H1 (cell line): ENCODE results near the gene MACROD2. TPM values are rescaled to one million over a fixed set of nuclear protein-coding genes. Genes with fewer than 3 reads are reported as not detected.

ENCODE experiments used
- CTCF ChIA-PET: fragments of 300-600 bp; sonication (Branson Sonifier 250); formaldehyde crosslinking; loops from one replicate; lab custom pipeline; 2021; ENCODE audit not compliant: partially characterized antibody; lab: Charles Lee
- POLR2A ChIA-PET: fragments of 300-600 bp; sonication (Branson Sonifier 250); formaldehyde crosslinking; loops from one replicate; lab custom pipeline; 2021; ENCODE audit warnings: inconsistent platforms; ENCODE audit not compliant: partially characterized antibody; lab: Charles Lee
- DNase-seq, 2 experiments: peaks; one replicate each; pipeline versions ENCODE4 v3.0.0 to v3.0.0-alpha.2; 2010 to 2022; ENCODE audit warnings: low spot score in 2 of 2, low read depth in 1 of 2, mixed read lengths in 1 of 2
- FAIRE-seq: peaks from 2 replicates; lab custom pipeline; 2011; peaks lifted over from hg19 to GRCh38; lab: Jason Lieb, UNC
- H2AFZ ChIP-seq: 2 replicates; pipeline ENCODE4 v1.8.1; 2012; ENCODE audit warnings: low read length, inconsistent platforms
- H2AK5ac ChIP-seq: 2 replicates; pipeline ENCODE4 v1.6.1; 2013; ENCODE audit warnings: low read depth, low read length
- H2BK120ac ChIP-seq: replicated peaks from 2 replicates; pipeline ENCODE3; 2013; ENCODE audit warnings: low read depth, low read length, inconsistent platforms
- H2BK12ac ChIP-seq: 2 replicates; pipeline ENCODE4 v1.6.1; 2013; ENCODE audit warnings: low read depth, low read length
- H2BK15ac ChIP-seq: 2 replicates; pipeline ENCODE4 v1.6.1; 2013; ENCODE audit warnings: low read length
- H2BK20ac ChIP-seq: 2 replicates; pipeline ENCODE4 v1.6.1; 2013; ENCODE audit warnings: low read length
- H2BK5ac ChIP-seq: 2 replicates; pipeline ENCODE4 v1.6.1; 2013; ENCODE audit warnings: low read depth, low read length
- H3K14ac ChIP-seq: 2 replicates; pipeline ENCODE4 v1.6.1; 2013; ENCODE audit warnings: inconsistent platforms; ENCODE audit not compliant: insufficient read length
- H3K18ac ChIP-seq: 2 replicates; pipeline ENCODE4 v1.6.1; 2013; ENCODE audit warnings: low read length; ENCODE audit errors: extremely low read depth
- H3K23ac ChIP-seq: 2 replicates; pipeline ENCODE4 v1.6.1; 2013; ENCODE audit warnings: inconsistent platforms; ENCODE audit not compliant: insufficient read length
- H3K23me2 ChIP-seq: 2 replicates; pipeline ENCODE4 v1.6.1; 2013; ENCODE audit warnings: low read depth, low read length
- H3K27ac ChIP-seq: 2 replicates; pipeline ENCODE4 v1.6.1; 2011; ENCODE audit warnings: low read depth, low read length, inconsistent platforms
- H3K27me3 ChIP-seq, 4 experiments: replicated peaks in 1 of 4; 1 replicate in 1 of 4; 2 replicates in 3 of 4; pipeline versions ENCODE4 v1.6.1 to v1.8.1; 2011 to 2013; ENCODE audit warnings: low read length in 3 of 4, mild to moderate bottlenecking in 3 of 4, inconsistent platforms in 2 of 4, mixed read lengths in 2 of 4, moderate library complexity in 1 of 4; ENCODE audit not compliant: control insufficient read depth in 3 of 4, insufficient read depth in 3 of 4; ENCODE audit errors: extremely low read depth in 1 of 4
- H3K36me3 ChIP-seq, 4 experiments: 2 replicates each; pipeline versions ENCODE4 v1.6.1 to v1.8.1; 2011 to 2013; ENCODE audit warnings: mild to moderate bottlenecking in 4 of 4, low read length in 3 of 4, moderate library complexity in 2 of 4, control low read depth in 1 of 4, inconsistent platforms in 1 of 4; ENCODE audit not compliant: insufficient read depth in 4 of 4, control insufficient read depth in 2 of 4
- H3K4ac ChIP-seq: replicated peaks from 2 replicates; pipeline ENCODE3; 2013; ENCODE audit warnings: low read length, low read depth, mixed read lengths, inconsistent platforms; ENCODE audit not compliant: insufficient read length
- H3K4me1 ChIP-seq, 4 experiments: replicated peaks in 1 of 4; 1 replicate in 1 of 4; 2 replicates in 3 of 4; pipeline versions ENCODE4 v1.6.1 to v1.8.1; 2011 to 2013; ENCODE audit warnings: low read length in 3 of 4, inconsistent platforms in 2 of 4, mixed read lengths in 1 of 4; ENCODE audit not compliant: insufficient read depth in 4 of 4, control insufficient read depth in 3 of 4
- H3K4me2 ChIP-seq, 2 experiments: 2 replicates each; pipeline versions ENCODE4 v1.6.1 to v1.8.1; 2011 to 2013; ENCODE audit warnings: low read depth in 2 of 2, low read length in 2 of 2, control low read depth in 1 of 2, inconsistent platforms in 1 of 2, mild to moderate bottlenecking in 1 of 2; ENCODE audit not compliant: insufficient read depth in 1 of 2
- H3K4me3 ChIP-seq, 4 experiments: fragments of 200-600, 300-600 bp in 1 of 4; sonication (generic), shearing (Covaris generic), sonication (Bioruptor Twin) in 1 of 4; 2 replicates each; pipeline versions ENCODE4 v1.5.1 to v1.8.1; 2011 to 2016; ENCODE audit warnings: low read length in 4 of 4, low read depth in 3 of 4, control low read depth in 2 of 4, inconsistent platforms in 2 of 4, mild to moderate bottlenecking in 2 of 4, mixed read lengths in 1 of 4, moderate library complexity in 1 of 4; ENCODE audit not compliant: insufficient read depth in 2 of 4; ENCODE audit errors: extremely low read depth in 1 of 4
- H3K56ac ChIP-seq: replicated peaks from 2 replicates; pipeline ENCODE3; 2013; ENCODE audit warnings: low read depth, mild to moderate bottlenecking, mixed read lengths, low read length, inconsistent platforms; ENCODE audit not compliant: insufficient read length
- H3K79me1 ChIP-seq: 2 replicates; pipeline ENCODE4 v1.6.1; 2013; ENCODE audit warnings: low read depth, low read length, control low read depth
- H3K79me2 ChIP-seq, 2 experiments: 2 replicates each; pipeline versions ENCODE4 v1.6.1 to v1.8.1; 2012 to 2013; ENCODE audit warnings: low read length in 2 of 2, mild to moderate bottlenecking in 2 of 2, inconsistent platforms in 1 of 2; ENCODE audit not compliant: insufficient read depth in 2 of 2, control insufficient read depth in 1 of 2
- H3K9ac ChIP-seq, 4 experiments: replicated peaks in 1 of 4; 1 replicate in 1 of 4; 2 replicates in 3 of 4; pipeline versions ENCODE4 v1.6.1 to v1.8.1; 2011 to 2013; ENCODE audit warnings: low read depth in 3 of 4, low read length in 3 of 4, control low read depth in 2 of 4, mild to moderate bottlenecking in 2 of 4, moderate library complexity in 2 of 4, inconsistent platforms in 1 of 4; ENCODE audit errors: extremely low read depth in 1 of 4
- H3K9me3 ChIP-seq, 2 experiments: 2 replicates each; pipeline versions ENCODE4 v1.6.1 to v1.8.1; 2012 to 2013; ENCODE audit warnings: mild to moderate bottlenecking in 2 of 2, moderate library complexity in 2 of 2, control low read depth in 1 of 2, inconsistent platforms in 1 of 2, low read depth in 1 of 2, low read length in 1 of 2, mixed read lengths in 1 of 2; ENCODE audit not compliant: insufficient read depth in 2 of 2
- H4K20me1 ChIP-seq, 2 experiments: replicated peaks in 1 of 2; 2 replicates each; pipeline versions ENCODE3 to v1.8.1; 2011 to 2013; ENCODE audit warnings: inconsistent platforms in 2 of 2, low read length in 2 of 2, mild to moderate bottlenecking in 1 of 2; ENCODE audit not compliant: insufficient read depth in 2 of 2, control insufficient read depth in 1 of 2
- H4K5ac ChIP-seq: 2 replicates; pipeline ENCODE4 v1.6.1; 2013; ENCODE audit warnings: low read length, low read depth, mixed read lengths, inconsistent platforms; ENCODE audit not compliant: insufficient read length
- H4K8ac ChIP-seq: 2 replicates; pipeline ENCODE4 v1.8.0; 2013; ENCODE audit warnings: mild to moderate bottlenecking, moderate library complexity, low read length, inconsistent platforms; ENCODE audit not compliant: insufficient read depth; ENCODE audit errors: extremely low read depth
- H4K91ac ChIP-seq: replicated peaks from 2 replicates; pipeline ENCODE3; 2013; ENCODE audit warnings: low read length, mixed read lengths, inconsistent platforms; ENCODE audit not compliant: insufficient read length
- ATF2 ChIP-seq: IDR thresholded peaks from 2 replicates; pipeline ENCODE4 v1.6.1; 2012; ENCODE audit warnings: low read length, inconsistent platforms
- BCL11A ChIP-seq, 2 experiments: IDR thresholded peaks; one replicate each; pipeline ENCODE4 v1.6.1; 2011; ENCODE audit warnings: low read depth in 2 of 2, low read length in 2 of 2, mild to moderate bottlenecking in 2 of 2
- GABPA ChIP-seq: IDR thresholded peaks from 2 replicates; pipeline ENCODE4 v1.6.1; 2011; ENCODE audit warnings: mild to moderate bottlenecking, low read length, moderate library complexity, borderline replicate concordance; ENCODE audit not compliant: insufficient read depth
- RAD21 ChIP-seq, 2 experiments: IDR thresholded peaks in 1 of 2; conservative IDR thresholded peaks in 1 of 2; 2 replicates each; pipeline ENCODE4 v1.6.1; 2011; ENCODE audit warnings: low read depth in 2 of 2, low read length in 2 of 2, improper control_type of control experiment in 1 of 2, inconsistent platforms in 1 of 2, mild to moderate bottlenecking in 1 of 2, moderate library complexity in 1 of 2
- RBBP5 ChIP-seq: IDR thresholded peaks from 2 replicates; pipeline ENCODE4 v1.7.1; 2012; ENCODE audit warnings: low read depth, mild to moderate bottlenecking, inconsistent platforms, low read length, moderate library complexity, borderline replicate concordance
- SP2 ChIP-seq: IDR thresholded peaks from 2 replicates; pipeline ENCODE4 v1.6.1; 2012; ENCODE audit warnings: mild to moderate bottlenecking, low read length, inconsistent platforms
- SRF ChIP-seq: IDR thresholded peaks from 2 replicates; pipeline ENCODE4 v1.6.1; 2011; ENCODE audit warnings: mild to moderate bottlenecking, low read depth, low read length, moderate library complexity
- TBP ChIP-seq: IDR thresholded peaks from 2 replicates; pipeline ENCODE4 v1.6.1; 2011; ENCODE audit warnings: low read depth, low read length, improper control_type of control experiment
- WGBS, 2 experiments: shearing (Covaris generic) in 1 of 2; methylation state at CpG; one replicate each; pipeline versions ENCODE4 v1.1.6 to v1.1.7; 2013 to 2015; ENCODE audit warnings: low lambda C conversion rate in 2 of 2, mixed read lengths in 2 of 2, inconsistent platforms in 1 of 2, low coverage in 1 of 2, missing lambda C conversion rate in 1 of 2; ENCODE audit not compliant: insufficient replicate concordance in 2 of 2, insufficient coverage in 1 of 2, insufficient read length in 1 of 2; ENCODE audit errors: extremely low coverage in 1 of 2, missing lambda C conversion rate in 1 of 2; 5-methylcytosine and 5-hydroxymethylcytosine counted together
- polyA plus RNA-seq, 7 experiments: library from polyadenylated mRNA; depleted of rRNA in 3 of 7; stranded (reverse) in 5 of 7; unstranded in 2 of 7; fragments of >200 nt in 5 of 7; fragments of 200-250 nt in 2 of 7; gene quantifications; 1 replicate in 5 of 7; 2 replicates in 1 of 7; 4 replicates in 1 of 7; pipeline versions ENCODE4 v1.2.1 to v1.2.3, GENCODE V29; 2011 to 2013; ENCODE audit warnings: missing spikeins in 2 of 7, mixed read lengths in 2 of 7
- total RNA-seq: library from RNA; stranded (reverse); fragmentation: NEBNext Ultra II Directional; extraction: Animal tissue kit (Norgen Biotek cat#: 25700); gene quantifications from 2 replicates; pipeline ENCODE4 v1.2.1, GENCODE V29; 2021

Gene MACROD2
- total and polyA plus RNA-seq, 2 of the 8 experiments (the other 6 are each of a cell fraction or from before 2014, with no cell fraction given), result 0.70 to 3.9 TPM

GRCh38 chr20:14953736-14954135 lies 958.4 kb downstream of the MACROD2 start:
- H3K79me1 ChIP-seq, result no peaks in the 10 kb centered on the region
- H4K20me1 ChIP-seq, result no peaks in the 10 kb centered on the region
- H3K9me3 ChIP-seq, result no peaks in the 10 kb centered on the region
- H3K79me2 ChIP-seq, result no peaks in the 10 kb centered on the region
- WGBS, 2 experiments, result 96% methylated on average over 2 of the region's 2 CpGs; no CpG with 5 or more reads in 1 of the 2 experiments
- H2BK15ac ChIP-seq, result no peak overlapping the region
- H4K8ac ChIP-seq, result no peak overlapping the region
- no peak overlapping the region for H3K9ac ChIP-seq
- H3K27ac ChIP-seq, result no peak overlapping the region
- no peak overlapping the region for H4K5ac ChIP-seq
- ChIA-PET POLR2A (no interaction called here), CTCF (interaction anchor here (1.5 kb wide), 1 partner anchor 26 kb away, joined by 4 read pairs; no protein-coding TSS in a partner anchor)
- no peak overlapping the region for H2BK20ac ChIP-seq
- peaks cover 0 to 7% (median 5%) of the 10 kb centered on the region in 4 experiments; a peak in 2 of 7 replicates for H3K4me1 ChIP-seq
- no peak for DNase-seq
- no peak overlapping the region for H4K91ac ChIP-seq
- FAIRE-seq, result no peak
- no peaks in the 10 kb centered on the region for H3K36me3 ChIP-seq
- no peak overlapping the region for H2BK12ac ChIP-seq
- H3K23ac ChIP-seq, result no peak overlapping the region
- H3K23me2 ChIP-seq, result no peaks in the 10 kb centered on the region
- TF ChIP-seq TBP, result no peak
- no peak for TF ChIP-seq SP2
- no peak for TF ChIP-seq SRF
- no peak for TF ChIP-seq ATF2
- no peak for TF ChIP-seq RAD21 (IDR thresholded peaks at IDR 0.05 in 1 of 2, conservative IDR thresholded peaks at IDR 0.05 in 1 of 2; ENCODE audit: low read depth in 2 of 2, low read length in 2 of 2)
- TF ChIP-seq GABPA, result no peak
- no peak for TF ChIP-seq RBBP5
- no peak for TF ChIP-seq BCL11A (IDR thresholded peaks at IDR 0.05; ENCODE audit: low read depth in 2 of 2, low read length in 2 of 2)
- H3K4me3 ChIP-seq, result no peak overlapping the region
- H2BK120ac ChIP-seq, result no peak overlapping the region
- no peak overlapping the region for H2AK5ac ChIP-seq
- H3K27me3 ChIP-seq, result no peaks in the 10 kb centered on the region
- H3K4me2 ChIP-seq, result no peak overlapping the region
- H2AFZ ChIP-seq, result no peak overlapping the region
- H3K18ac ChIP-seq, result no peak overlapping the region
- no peak overlapping the region for H3K56ac ChIP-seq
- no peak overlapping the region for H3K4ac ChIP-seq
- no peak overlapping the region for H2BK5ac ChIP-seq
- H3K14ac ChIP-seq, result no peak overlapping the region
